Middle frontal gyrus (tissue), 1 donor: Measurements from ENCODE around the gene DSG4.

Experiments used
- DNase-seq: peaks from one replicate; pipeline ENCODE4 v3.0.0-alpha.2; 2015; ENCODE audit warnings: low spot score; ENCODE audit errors: extremely low spot score

DSG4 gene

DNA sequence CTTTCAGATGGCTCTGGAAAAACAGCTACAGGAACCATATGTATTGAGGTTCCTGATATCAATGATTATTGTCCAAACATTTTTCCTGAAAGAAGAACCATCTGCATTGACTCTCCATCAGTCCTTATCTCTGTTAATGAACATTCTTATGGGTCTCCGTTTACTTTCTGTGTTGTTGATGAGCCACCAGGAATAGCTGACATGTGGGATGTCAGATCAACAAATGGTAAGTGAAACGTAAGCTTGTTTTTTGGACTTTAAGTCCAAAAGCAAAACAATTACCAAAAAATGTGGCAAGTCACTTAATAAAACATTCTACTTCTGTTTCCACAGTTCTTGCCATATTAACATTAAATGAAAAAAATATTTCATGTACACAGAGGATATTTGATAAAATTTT lies 26.8 kb downstream of the DSG4 start:
- DNase-seq: no peak

DNA sequence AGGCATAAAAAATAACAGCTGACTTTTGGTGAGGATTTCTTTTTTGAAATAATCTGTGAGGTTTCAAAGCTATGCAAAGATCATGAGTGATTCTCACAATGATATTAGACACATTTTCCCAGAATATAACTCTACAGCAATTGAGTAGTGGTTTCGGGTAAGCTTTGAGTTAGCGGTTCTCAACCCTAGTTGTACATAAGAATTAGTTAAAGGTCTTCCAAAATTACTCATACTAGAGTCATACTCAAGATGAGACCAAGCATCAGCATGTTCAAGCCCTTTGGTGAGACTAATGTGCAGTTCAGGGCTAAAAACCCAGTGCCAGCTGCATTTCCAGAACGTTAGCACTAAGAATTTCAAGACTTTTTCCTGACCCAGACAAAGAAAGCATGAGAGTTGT lies 31.1 kb downstream of the DSG4 start:
- no peak for DNase-seq

GRCh38 chr18:31409276-31409675 lies 32.7 kb downstream of the DSG4 start:
- no peak for DNase-seq

DNA sequence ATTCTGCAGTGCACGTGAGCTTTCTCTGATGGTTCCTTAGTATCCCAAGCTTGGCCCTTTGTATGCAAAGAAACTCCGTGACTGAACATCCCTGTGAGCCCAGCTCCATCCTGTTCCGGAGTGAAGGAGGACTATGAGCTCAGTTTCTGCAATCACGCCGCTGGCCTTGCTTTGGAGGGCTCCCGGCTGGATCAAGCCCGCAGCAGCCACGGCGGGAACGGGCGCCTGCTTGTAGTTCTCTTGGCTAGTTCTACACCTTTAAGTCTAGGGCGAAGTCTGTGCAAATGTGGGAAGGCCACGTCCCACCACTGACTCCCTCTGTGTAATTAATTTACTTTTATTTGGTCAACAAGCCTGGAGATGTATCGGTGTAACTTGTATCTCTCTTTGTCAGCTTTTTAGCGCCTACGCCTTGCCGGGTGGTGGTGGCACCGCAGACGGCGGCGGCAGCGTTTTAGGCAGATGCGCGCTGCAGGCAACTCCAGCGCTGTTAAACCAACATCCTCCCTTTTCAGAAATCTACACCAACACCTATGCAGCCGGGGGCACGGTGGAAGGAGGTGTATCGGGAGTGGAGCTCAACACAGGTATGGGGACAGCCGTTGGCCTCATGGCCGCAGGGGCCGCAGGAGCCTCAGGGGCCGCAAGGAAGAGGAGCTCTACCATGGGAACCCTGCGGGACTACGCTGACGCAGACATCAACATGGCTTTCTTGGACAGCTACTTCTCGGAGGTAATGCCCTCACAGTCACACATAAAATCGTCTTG lies 34.3 kb downstream of the DSG4 start:
- DNase-seq: no peak

GRCh38 chr18:31413137-31413536 lies 36.6 kb downstream of the DSG4 start:
- DNase-seq: no peak

GRCh38 chr18:31417850-31418249 lies 41.3 kb downstream of the DSG4 start:
- no peak for DNase-seq

DNA sequence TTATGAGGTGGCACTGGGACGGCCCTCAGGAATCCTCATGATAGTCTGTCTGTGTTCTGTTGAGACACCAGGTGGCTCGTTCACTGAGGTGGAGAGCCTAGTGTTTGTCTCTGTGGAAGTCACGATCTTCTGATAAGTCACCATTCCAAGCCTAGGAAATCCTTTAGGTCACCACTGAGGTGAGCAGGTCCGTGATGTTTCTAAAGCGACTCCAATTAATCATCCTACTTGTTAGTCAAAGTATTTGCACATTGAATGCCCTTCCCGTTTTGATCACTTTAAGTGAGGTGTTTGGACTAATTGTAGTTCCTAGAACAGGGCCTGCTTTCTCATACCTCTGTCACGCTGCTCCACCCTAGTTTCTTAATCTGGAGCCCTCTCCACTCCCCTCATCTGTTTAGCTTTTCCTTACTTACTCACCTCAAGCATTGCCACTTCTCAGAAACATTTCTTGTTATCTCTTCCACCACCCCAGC lies 42.9 kb downstream of the DSG4 start:
- no peak for DNase-seq

- DNase-seq: no peak
Measured at GRCh38 chr18:31420032-31420431, 43.5 kb downstream of the DSG4 start.

GRCh38 chr18:31420524-31420923 lies 43.9 kb downstream of the DSG4 start:
- no peak for DNase-seq

DNA sequence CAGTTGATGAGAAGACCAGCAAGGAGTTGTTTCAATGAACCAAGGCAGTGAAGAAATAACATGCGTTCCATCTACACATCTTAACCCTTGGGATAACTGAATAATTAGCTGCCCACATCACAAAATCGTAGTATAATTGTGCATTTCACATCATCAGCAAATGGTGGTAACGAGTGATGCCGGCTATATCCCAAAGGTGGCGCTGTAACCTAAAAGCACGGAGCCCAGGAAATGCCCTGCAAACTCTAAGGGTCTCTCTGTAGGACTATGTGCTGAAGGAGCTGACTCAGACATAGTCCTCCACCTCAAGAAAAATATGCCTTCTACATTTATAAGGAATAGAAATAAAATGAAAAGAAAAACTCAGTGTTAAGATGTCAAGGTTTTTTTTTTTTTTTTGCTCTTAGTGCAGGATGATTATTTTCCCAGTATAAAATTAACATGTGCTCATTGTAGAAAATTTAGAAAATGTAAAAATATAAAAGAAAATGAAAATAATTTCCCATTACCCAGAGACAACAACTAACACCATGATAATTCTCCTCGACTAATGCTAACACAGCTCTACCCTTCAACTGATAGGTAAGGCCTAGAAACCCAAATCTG lies 47.9 kb downstream of the DSG4 start:
- DNase-seq: no peak

DNA sequence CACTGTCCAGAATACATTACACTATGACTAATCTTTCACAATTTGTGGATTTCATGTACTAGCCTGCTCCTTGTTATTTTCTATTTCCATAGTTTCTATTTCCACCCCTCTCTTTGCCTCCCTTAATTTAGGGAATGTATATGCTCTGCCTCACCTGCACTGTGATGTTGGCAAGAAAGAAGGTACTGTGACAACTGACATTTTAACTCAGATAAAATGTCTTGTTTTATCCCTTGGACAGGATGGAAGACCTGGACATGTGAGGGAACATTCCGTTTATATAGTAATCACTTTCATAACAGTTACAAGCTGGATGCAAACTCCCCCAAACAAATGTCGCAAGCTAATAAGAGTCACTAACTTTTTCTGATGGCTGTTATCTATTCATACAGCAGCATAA lies 49.4 kb downstream of the DSG4 start:
- no peak for DNase-seq

DNA sequence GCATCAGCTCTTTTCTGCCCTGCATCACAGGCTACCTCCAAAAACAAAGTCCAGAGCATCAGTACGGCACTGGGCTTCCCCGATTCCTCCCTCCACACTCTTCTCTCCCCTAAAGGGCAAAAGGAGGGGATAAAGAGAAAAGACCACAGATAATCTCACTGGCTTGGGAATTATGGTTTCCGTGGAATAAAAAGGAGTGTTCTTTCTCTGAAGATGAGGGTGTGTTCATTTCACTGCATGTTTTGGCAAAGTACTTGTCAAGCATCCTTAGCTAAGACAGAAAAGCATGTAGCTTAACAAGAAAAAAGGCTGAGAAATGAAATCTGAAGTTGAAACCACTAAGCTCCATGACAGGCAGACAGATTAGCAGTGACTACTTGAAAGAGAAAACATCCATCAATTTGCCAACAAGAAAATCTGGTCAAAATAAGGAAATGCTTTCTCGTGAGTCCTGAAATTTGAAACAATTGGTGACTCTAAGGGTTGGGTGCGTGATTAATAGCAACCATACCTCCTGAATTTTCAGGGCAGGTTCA lies 50.4 kb downstream of the DSG4 start:
- no peak for DNase-seq

DNA sequence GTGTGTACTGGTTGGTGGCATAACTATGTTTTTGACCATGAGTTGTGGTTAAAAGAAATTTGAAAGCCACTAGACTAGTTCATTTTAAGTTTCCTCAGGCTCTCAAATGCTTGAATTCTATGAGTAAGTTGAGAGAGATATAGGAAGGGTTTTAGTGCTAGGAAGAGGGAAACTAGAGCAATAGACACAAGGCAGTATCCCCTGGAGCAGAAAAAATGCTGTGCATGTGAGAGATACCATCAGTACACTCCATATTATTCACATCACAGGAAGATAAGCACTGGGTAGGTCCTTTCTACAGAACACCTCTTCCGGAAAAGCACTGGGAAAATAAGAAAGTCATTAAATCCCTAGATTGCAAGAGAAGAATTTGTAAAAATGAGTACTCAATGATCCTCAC lies 51.6 kb downstream of the DSG4 start:
- DNase-seq: no peak

GRCh38 chr18:31429623-31430022 lies 53.0 kb downstream of the DSG4 start:
- no peak for DNase-seq

DNA sequence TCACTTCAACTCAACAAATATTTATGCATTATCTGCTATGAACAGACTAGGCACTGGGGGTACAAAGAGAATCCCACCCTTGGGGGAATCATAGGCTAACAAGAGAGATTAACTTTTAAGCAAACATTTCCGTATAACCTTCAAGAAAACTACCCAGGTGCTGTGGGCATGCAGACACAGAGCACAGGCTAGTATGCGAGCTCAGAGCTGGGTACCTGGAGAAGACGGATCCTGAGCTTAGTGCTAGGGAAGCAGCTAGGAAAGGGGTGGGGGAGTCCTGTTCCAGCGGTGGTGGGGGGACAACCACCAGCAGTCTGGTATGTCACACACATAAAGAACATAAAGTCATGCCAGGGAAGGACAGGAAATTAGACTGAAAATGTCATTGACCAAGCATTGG lies 53.5 kb downstream of the DSG4 start:
- DNase-seq: no peak

DNA sequence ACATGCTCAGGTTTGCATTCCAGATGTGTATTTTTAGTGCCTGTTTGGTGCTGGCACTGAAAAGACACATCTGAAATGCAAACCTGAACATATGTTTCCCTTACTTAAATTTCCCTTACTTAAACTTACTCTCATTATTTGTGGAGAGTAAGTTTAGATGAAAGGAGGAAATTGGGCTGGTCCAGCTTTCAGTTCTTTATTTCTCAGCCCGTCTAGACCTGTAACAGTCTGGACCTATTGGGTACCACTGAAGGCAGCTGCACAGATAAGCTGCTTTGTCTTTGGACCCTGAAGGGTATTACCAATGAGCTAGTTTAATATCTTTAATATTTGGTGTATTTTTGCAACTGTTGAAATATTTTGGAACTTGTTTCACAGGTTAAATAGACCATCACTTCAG lies 54.0 kb downstream of the DSG4 start:
- no peak for DNase-seq

DNA sequence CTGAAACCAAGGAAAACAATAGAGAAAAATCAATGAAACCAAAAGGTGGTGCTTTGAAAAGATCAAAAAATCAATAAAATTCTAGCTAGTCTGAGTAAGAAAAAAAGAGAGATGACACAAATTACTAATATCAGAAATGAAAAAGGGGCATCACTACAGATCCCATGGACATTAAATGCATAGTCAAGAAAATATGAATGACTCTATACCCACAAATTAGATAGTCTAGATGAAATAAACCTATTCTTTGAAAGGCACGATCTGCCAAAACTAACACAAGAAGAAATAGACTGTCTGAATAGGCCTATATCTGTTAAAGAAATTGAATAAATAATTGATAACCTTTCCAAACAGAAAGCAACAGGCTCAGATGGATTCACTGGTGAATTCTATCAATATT lies 55.7 kb downstream of the DSG4 start:
- no peak for DNase-seq

DNA sequence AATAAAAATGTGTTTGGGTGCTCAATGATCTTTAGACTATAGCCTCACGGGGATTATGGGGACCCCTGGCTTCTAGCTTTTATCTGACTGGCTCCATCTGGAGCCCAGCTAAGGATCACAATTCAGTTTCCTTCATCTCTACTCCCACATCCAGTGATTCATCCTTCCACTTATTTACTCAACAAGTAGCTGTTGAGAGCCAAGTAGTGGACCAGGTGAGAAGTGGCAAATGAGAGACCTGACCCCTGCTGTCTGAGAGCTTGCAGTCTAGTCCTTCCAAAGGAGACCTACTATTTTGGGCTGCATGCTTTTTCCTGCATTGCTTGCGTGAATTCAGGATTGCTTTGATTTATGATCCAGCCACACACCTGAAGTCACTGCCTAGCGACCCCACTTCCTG lies 60.2 kb downstream of the DSG4 start:
- DNase-seq: no peak

DNA sequence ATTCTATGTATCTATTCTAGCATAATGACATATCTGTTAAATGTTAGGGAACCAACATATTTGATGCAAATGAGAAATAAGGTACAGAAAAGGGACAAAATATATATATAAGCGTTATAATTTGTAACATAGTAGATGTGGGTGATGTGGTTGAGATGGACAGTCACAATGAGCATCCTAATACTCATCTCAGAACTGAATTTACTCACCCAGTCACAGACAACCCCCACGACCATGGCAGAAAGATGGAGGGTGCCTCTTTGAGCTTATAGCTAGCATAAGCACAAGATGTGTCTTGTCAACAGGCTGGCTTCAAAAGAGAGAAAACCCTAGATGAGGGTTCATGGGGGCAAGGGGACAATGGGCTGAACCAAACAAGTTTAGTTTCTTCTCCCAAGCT lies 61.8 kb downstream of the DSG4 start:
- DNase-seq: no peak

DNA sequence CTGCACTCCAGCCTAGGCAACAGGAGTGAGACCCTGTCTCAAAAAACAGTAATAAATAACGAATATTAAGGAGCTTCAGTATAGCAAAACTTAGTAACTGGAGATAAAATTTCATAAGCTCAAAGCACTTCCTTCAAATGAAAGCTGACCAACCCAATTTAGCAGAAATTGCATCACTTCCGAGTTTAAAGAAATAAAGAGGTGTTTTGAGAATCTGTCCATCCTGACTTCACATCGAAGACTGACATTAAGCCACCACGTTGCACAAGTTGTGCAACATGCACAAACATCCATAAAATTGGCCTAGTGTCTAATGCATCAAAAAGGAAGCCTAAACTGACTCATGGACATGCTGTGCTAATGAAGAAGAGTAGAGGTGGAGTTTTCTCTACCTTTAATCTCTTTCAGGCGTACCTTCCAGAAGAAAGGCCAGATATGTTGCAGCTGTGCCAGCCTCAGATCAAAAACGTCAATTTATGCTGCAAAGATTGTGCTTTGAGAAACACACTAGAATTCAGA lies 63.3 kb downstream of the DSG4 start:
- DNase-seq: no peak

DNA sequence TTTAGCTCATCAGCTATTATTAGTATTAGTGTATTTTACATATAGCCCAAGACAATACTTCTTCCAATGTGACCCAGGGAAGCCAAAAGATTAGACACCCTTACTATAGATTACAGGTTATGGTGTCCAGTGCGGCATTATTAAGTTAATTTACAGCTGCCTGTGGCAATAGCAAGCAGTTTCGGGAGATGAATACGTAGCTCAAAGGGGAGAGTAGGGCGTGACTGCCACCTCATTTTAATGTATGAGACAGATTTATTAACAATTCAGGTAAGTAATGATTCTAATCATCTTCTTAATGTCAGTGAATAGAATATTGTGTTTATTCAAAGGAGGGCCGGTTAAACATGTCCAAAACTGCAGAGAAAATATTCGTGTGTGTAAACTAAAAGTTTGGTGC lies 64.2 kb downstream of the DSG4 start:
- DNase-seq: no peak

GRCh38 chr18:31441493-31441892 lies 64.9 kb downstream of the DSG4 start:
- no peak for DNase-seq

DNA sequence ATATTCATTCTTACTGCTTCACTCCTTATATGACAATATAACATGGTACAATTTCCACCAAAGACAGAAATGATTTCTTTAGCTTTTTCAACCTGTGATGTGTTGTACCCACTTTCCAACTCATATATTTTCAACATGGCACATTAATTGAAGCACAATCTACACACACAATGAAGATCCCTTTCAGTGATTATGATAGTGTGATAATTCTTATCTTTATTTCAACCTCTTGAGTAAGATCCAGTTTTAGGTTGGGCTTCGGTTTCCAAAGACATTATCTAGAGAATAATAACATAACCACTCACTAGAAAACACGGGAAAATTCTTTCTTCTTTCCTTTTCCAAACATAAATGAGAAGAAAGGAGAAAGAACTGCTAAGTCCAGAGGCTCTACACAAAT lies 67.6 kb downstream of the DSG4 start:
- DNase-seq: no peak
